Anterior cingulate cortex (tissue), 58 donors: ENCODE results near the gene MED25.

Source experiments
- DNase-seq, 58 donors: peaks; one replicate each; lab custom pipeline; 2025; lab: John Stamatoyannopoulos, UW

The MED25 gene

GRCh38 chr19:49869484-49870308, 51.6 kb downstream of the MED25 start:
- peak; percentile 91 to 100 (median 98) for DNase-seq

DNA sequence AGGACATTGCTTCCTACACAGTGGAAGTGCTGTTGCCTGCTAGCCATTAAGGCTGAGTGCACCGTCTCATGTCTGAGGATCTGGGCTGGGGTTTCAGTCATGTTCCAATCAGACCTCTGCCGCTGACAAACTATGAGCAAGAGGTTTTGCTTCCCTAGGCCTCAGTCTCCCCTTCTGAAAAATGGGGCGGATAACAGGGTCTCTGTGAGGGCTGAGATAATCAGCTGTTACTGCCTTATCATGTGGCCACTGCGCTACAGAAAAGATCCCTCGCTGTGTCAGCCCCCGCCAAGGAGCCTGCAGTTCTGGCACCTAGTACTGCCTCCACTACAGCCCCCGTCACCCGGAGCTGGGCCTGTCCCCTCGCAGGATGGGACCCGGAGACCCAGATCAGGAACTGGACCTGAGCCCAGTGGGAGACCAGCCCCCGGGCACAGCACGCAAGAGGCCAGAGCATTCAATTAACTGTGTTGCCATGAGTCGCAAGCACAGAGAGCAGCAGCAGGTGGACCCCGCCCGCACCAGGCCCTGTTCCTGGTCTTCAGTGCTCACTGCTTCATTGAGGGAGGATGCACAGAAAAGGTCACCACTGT, 52.3 kb downstream of the MED25 start:
- DNase-seq = peak in 5 of 58 donors; percentile 12 to 40 (median 18)

- no peak for DNase-seq
Observed at GRCh38 chr19:49871349-49871985, 53.4 kb downstream of the MED25 start.

- DNase-seq = no peak
Observed at GRCh38 chr19:49872245-49873128, 54.4 kb downstream of the MED25 start.

DNA sequence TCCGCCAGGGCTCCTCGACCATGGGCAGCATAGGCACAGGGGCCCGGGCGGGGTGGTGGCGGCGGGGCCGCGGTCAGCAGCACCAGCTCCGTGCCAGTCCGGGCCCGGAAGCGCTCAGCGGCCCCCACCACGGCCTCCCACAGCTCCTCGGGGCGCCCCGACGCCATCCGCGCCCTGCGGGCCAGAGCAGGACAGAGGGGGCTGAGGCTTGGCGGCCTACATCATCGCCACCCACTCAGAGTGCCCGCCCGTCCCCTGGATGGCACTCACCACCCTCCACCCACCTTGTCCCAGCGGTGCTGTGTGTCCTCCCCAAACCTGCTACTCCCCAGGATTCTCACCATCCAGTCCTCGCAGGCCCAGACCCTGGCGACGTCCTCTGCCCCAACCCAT, 55.0 kb downstream of the MED25 start:
- DNase-seq = no peak

DNA sequence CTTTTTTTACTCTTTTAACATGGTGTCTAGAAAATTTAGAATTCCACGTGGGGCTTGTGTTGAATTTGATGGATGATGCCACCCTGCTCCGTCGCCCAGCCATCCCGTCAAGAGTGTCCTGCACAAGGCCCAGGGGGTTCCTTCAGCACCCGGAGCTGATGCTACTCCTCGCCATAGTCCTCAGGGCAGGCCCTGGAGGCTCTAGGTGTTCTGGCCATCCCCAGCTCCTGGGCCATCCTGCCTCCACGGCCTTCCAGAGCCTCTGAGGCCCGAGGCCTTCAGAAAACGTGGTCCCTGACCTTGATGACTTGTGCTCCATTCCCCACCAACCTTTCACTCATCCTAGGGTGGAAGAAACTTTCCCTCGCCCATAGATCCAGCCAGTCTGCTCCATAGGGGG, 55.7 kb downstream of the MED25 start:
- DNase-seq = no peak

DNA sequence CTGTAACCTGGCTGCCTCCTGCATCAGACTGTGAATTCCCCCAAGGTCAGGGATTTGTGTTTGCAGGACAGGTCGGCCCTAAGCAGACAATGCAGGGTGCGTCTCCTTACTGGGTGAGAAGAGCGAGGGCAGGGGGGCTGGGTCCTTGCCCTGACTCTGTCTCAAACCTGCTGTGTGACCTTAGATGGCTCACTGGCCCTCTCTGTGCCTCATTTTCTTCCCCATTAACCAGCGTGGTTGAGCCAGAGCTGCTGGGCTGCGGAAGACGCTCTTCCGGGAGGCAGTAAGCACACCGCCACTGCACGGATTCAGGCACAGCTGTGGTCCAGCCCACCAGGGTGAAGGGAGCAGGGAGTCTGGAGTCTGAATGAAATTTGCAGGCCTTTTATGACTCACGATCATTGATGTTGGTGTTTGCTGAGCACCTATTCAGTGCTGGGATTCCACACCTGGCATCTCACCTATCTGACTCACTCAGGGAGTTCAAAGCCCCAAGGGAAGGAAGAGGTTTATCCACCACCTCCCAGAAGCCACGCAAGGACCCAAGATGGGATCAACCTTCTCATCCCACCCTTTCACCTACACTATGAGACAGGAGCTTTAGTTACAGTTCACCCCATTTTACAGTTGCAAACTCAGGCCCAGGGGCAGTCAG, 56.5 kb downstream of the MED25 start:
- DNase-seq = no peak

GRCh38 chr19:49875177-49875576, 57.1 kb downstream of the MED25 start:
- no peak for DNase-seq

GRCh38 chr19:49875857-49876421, 57.9 kb downstream of the MED25 start:
- DNase-seq = peak in 54 of 58 donors; percentile 12 to 79 (median 64)

GRCh38 chr19:49876422-49877019, 58.4 kb downstream of the MED25 start:
- DNase-seq = peak; percentile 85 to 99 (median 98)

- DNase-seq = peak; percentile 97 to 100 (median 99)
Observed at GRCh38 chr19:49877020-49877878, 59.2 kb downstream of the MED25 start, which contains the start of the genes AKT1S1 and TBC1D17. AKT1S1 (minus strand) TSS chr19:49877355; CDS start chr19:49873295, 4,060 bp downstream. TBC1D17 (plus strand) TSS chr19:49877702; CDS start chr19:49877724, 22 bp downstream.

GRCh38 chr19:49877879-49878743, 60.0 kb downstream of the MED25 start:
- peak in 57 of 58 donors; percentile 85 to 99 (median 95) for DNase-seq

- no peak for DNase-seq
Observed at GRCh38 chr19:49878744-49879070, 60.6 kb downstream of the MED25 start.

DNA sequence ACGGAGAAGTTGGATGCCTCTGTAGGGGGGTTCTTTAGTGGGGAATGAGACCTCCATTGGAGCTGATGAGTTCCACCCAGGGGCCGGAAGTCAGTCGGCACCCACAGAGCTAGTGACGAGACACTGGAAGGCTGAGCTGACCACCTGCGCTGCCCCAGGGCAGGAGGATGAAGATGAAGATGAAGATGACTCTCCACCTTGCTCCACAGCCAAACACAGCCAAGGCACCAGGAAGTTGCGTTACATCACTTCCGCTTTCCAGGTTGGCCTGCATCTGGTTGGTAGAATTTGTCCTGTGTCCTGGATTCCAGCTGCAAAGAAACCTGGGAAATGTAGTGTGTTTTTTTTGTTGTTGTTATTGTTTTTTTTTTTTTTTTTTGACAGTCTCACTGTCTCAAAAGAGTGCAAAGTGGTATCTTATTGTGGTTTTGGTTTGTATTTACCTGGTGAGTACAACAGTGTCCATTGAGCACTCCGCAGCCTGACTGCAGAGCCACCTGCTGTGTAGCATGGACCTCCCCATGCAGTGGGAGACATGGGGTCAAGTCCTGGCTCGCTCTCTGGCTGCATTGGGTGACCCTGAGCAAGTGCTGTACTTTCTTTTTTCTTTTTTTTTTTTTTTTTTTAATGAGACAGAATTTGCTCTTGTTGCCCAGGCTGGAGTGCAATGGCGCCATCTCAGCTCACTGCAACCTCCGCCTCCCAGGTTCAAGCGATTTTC, 61.3 kb downstream of the MED25 start:
- DNase-seq = no peak

GRCh38 chr19:49880162-49880869, 62.2 kb downstream of the MED25 start:
- no peak for DNase-seq

DNA sequence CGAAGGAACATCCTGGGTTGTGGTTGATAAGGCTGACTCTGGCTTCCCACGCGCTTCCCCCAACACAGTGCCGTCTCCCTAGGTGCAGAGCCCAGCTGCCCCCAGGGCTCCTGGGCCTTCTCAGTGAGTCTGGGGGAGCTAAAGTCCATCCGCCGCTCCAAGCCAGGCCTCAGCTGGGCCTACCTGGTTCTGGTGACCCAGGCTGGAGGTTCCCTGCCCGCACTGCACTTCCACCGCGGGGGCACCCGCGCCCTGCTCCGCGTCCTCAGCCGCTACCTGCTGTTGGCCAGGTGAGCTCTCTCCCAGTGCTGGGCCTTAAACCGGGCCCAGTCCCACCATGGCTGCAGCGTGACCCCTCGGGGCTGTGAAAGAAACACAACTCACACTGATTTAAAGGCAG, 63.1 kb downstream of the MED25 start:
- no peak for DNase-seq
